GM21423 (cell line): ENCODE measurements around the gene SLC24A5.

Source experiments
- ATAC-seq: cut with Tn5 transposase; IDR thresholded peaks from one replicate; pipeline ENCODE4 v1.9.1; 2021; ENCODE audit warnings: mild to moderate bottlenecking, moderate library complexity; ENCODE audit not compliant: unreplicated experiment

The SLC24A5 gene

GRCh38 chr15:48120745-48121144 lies at the start of gene SLC24A5:
Gene SLC24A5 (plus strand): TSS chr15:48120990. CDS start chr15:48121045, 55 bp downstream.
- ATAC-seq, result no peak

GRCh38 chr15:48072941-48073340 lies 47.8 kb upstream of the SLC24A5 start:
- ATAC-seq, result no peak

- no peak for ATAC-seq
Measured at GRCh38 chr15:48073881-48074280, 46.9 kb upstream of the SLC24A5 start.

GRCh38 chr15:48076454-48076853 lies 44.3 kb upstream of the SLC24A5 start:
- ATAC-seq, result no peak

GRCh38 chr15:48077616-48078184 lies 43.1 kb upstream of the SLC24A5 start:
- ATAC-seq, result no peak

- ATAC-seq, result no peak
Measured at GRCh38 chr15:48084759-48085590, 35.8 kb upstream of the SLC24A5 start.

- no peak for ATAC-seq
Measured at GRCh38 chr15:48085591-48085930, 35.2 kb upstream of the SLC24A5 start.

- ATAC-seq, result no peak
Measured at GRCh38 chr15:48086133-48086532, 34.7 kb upstream of the SLC24A5 start.

- no peak for ATAC-seq
Measured at GRCh38 chr15:48086576-48086975, 34.2 kb upstream of the SLC24A5 start.

GRCh38 chr15:48087844-48088243 lies 32.9 kb upstream of the SLC24A5 start:
- no peak for ATAC-seq

- ATAC-seq, result no peak
Measured at GRCh38 chr15:48089702-48090101, 31.1 kb upstream of the SLC24A5 start.

- ATAC-seq, result no peak
Measured at GRCh38 chr15:48090115-48090514, 30.7 kb upstream of the SLC24A5 start.

GRCh38 chr15:48090666-48091065 lies 30.1 kb upstream of the SLC24A5 start:
- ATAC-seq, result no peak

- no peak for ATAC-seq
Measured at GRCh38 chr15:48091522-48091921, 29.3 kb upstream of the SLC24A5 start.

- peak; percentile 87 for ATAC-seq
Measured at GRCh38 chr15:48096355-48096786, 24.4 kb upstream of the SLC24A5 start.

- ATAC-seq, result no peak
Measured at GRCh38 chr15:48096813-48097212, 24.0 kb upstream of the SLC24A5 start.

- no peak for ATAC-seq
Measured at GRCh38 chr15:48097264-48097663, 23.5 kb upstream of the SLC24A5 start.

GRCh38 chr15:48101376-48101961 lies 19.3 kb upstream of the SLC24A5 start:
- ATAC-seq, result no peak

GRCh38 chr15:48102167-48102566 lies 18.6 kb upstream of the SLC24A5 start:
- ATAC-seq, result no peak

- no peak for ATAC-seq
Measured at GRCh38 chr15:48103647-48104046, 17.1 kb upstream of the SLC24A5 start.

- no peak for ATAC-seq
Measured at GRCh38 chr15:48105936-48106335, 14.9 kb upstream of the SLC24A5 start.

- no peak for ATAC-seq
Measured at GRCh38 chr15:48109212-48109611, 11.6 kb upstream of the SLC24A5 start.
